ENCODE measurements around the gene NYAP1. TPM values are rescaled to one million over a fixed set of nuclear protein-coding genes. Genes with fewer than 3 reads are reported as not detected.

Gene NYAP1
- total RNA-seq, 1 experiment from 2014 or later: 0.38 TPM

- no peak for DNase-seq
- Mint-ChIP-seq H3K4me1 (ENCODE audit: low read depth, unreplicated experiment) (no peaks in the 10 kb centered on the region), H3K27ac (ENCODE audit: unreplicated experiment) (no peak overlapping the region), H3K36me3 (ENCODE audit: insufficient read depth, unreplicated experiment) (no peaks in the 10 kb centered on the region), H3K27me3 (ENCODE audit: unreplicated experiment) (no peaks in the 10 kb centered on the region), H3K4me3 (ENCODE audit: low read depth, unreplicated experiment) (no peak overlapping the region), H3K9me3 (ENCODE audit: low read depth, unreplicated experiment) (no peaks in the 10 kb centered on the region)
- no peak for TF ChIP-seq CTCF (IDR thresholded peaks at IDR 0.05; ENCODE audit: unreplicated experiment)
- intact Hi-C loops (cut with micrococcal nuclease; ENCODE audit: unreplicated experiment): no loop called here
- CTCF ChIA-PET: interaction anchor here (0.6 kb wide), 1 partner anchor 19 kb away, joined by 4 read pairs; no protein-coding TSS in a partner anchor
- BruUV-seq (replicated peaks): no TSS peak
Observed at GRCh38 chr7:100484673-100485045, 932 bp downstream of the NYAP1 start.

DNA sequence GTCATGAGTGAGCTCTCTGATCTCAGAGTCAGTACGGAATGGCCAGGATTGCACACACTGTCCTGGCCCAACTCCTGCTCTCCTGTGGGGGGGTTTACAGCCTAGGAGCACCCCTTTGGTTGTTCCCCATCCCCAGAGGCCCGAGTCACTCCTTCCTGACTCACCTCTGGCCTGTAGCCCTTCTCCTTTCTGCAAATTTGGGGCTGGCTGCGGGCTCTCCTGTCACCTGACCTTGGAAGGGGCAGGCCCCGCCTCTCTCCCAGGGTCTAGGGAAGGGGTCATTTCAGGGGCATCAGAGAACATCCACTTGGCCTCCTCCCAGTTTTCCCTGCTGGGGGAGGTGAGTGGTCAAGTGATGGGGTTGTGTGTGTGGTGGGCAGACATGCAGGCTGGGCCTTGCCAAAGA, 1.7 kb downstream of the NYAP1 start:
- Mint-ChIP-seq H3K27ac (ENCODE audit: unreplicated experiment) (no peak overlapping the region), H3K36me3 (ENCODE audit: insufficient read depth, unreplicated experiment) (no peaks in the 10 kb centered on the region), H3K4me1 (ENCODE audit: low read depth, unreplicated experiment) (no peaks in the 10 kb centered on the region), H3K9me3 (ENCODE audit: low read depth, unreplicated experiment) (no peaks in the 10 kb centered on the region), H3K27me3 (ENCODE audit: unreplicated experiment) (no peaks in the 10 kb centered on the region), H3K4me3 (ENCODE audit: low read depth, unreplicated experiment) (no peak overlapping the region)
- no TSS peak for BruUV-seq (replicated peaks)
- no peak for TF ChIP-seq CTCF (IDR thresholded peaks at IDR 0.05; ENCODE audit: unreplicated experiment)
- CTCF ChIA-PET: no interaction called here
- DNase-seq: no peak
- intact Hi-C loops (cut with micrococcal nuclease; ENCODE audit: unreplicated experiment): no loop called here

- no peak for DNase-seq
- H3K36me3 Mint-ChIP-seq (ENCODE audit: insufficient read depth, unreplicated experiment): peaks cover 5% of the 10 kb centered on the region
- BruUV-seq (replicated peaks): no TSS peak
- CTCF ChIA-PET: no interaction called here
- no peak overlapping the region for H3K27ac Mint-ChIP-seq (ENCODE audit: unreplicated experiment)
- no peak for TF ChIP-seq CTCF (IDR thresholded peaks at IDR 0.05; ENCODE audit: unreplicated experiment)
- H3K9me3 Mint-ChIP-seq (ENCODE audit: low read depth, unreplicated experiment): no peaks in the 10 kb centered on the region
- intact Hi-C loops (cut with micrococcal nuclease; ENCODE audit: unreplicated experiment): no loop called here
- H3K4me3 Mint-ChIP-seq (ENCODE audit: low read depth, unreplicated experiment): no peak overlapping the region
- no peaks in the 10 kb centered on the region for H3K27me3 Mint-ChIP-seq (ENCODE audit: unreplicated experiment)
- H3K4me1 Mint-ChIP-seq (ENCODE audit: low read depth, unreplicated experiment): no peaks in the 10 kb centered on the region
Observed at GRCh38 chr7:100486111-100486636, 2.4 kb downstream of the NYAP1 start.

- Mint-ChIP-seq H3K4me1 (ENCODE audit: low read depth, unreplicated experiment) (no peaks in the 10 kb centered on the region), H3K4me3 (ENCODE audit: low read depth, unreplicated experiment) (no peak overlapping the region), H3K27me3 (ENCODE audit: unreplicated experiment) (no peaks in the 10 kb centered on the region), H3K36me3 (ENCODE audit: insufficient read depth, unreplicated experiment) (peaks cover 5% of the 10 kb centered on the region), H3K9me3 (ENCODE audit: low read depth, unreplicated experiment) (no peaks in the 10 kb centered on the region), H3K27ac (ENCODE audit: unreplicated experiment) (no peak overlapping the region)
- no peak for TF ChIP-seq CTCF (IDR thresholded peaks at IDR 0.05; ENCODE audit: unreplicated experiment)
- CTCF ChIA-PET: interaction anchor here (1.1 kb wide), 1 partner anchor 52 kb away, joined by 3 read pairs; the partner anchor contains the start of gene AGFG2
- no peak for DNase-seq
- intact Hi-C loops (cut with micrococcal nuclease; ENCODE audit: unreplicated experiment): no loop called here
- no TSS peak for BruUV-seq (replicated peaks)
Observed at GRCh38 chr7:100486753-100487446, 3.2 kb downstream of the NYAP1 start.
